Measurements from ENCODE around the gene AQP7.
"Not testable (repeated sequence)": the region's sequence is repeated elsewhere in the genome, so short reads cannot be mapped to it uniquely, and the experiment has no call there.

Gene AQP7

DNA sequence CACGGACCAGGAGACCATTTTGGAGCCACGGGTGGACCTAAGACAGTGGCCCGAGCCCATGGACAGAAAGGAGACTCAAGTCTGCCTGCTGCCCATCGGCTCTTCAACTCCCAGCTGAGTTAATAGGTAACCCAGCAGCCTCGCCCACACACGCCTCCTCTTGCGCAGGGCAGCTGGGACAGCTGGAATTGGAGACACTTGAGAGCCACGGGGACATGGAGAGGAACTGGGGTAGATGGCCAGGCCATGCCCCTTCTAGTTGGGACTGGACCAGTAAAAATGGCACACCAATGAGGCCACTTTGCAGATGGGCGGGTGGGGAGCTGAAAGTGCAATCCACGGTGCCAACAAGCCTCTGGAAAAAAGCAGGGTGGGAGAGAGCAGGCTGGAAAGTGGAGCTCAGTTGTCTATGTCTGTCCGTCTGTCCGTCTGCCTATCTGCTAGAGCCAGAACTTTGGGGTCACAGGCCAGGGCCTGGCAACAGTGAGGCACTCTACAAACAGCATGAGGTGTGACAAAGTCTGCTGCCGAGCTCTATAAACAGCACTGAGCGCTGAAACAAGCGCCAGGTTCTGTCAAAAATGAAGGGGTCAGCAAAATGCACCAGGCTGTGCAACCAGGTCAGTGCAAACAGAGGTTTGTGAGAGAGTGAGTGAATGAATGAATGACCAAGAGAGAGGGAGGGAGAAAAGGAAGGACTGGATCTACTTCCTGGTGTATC, 7.0 kb downstream of the AQP7 start:
- DNase-seq (ENCODE audit: low spot score) = not testable (repeated sequence)

DNA sequence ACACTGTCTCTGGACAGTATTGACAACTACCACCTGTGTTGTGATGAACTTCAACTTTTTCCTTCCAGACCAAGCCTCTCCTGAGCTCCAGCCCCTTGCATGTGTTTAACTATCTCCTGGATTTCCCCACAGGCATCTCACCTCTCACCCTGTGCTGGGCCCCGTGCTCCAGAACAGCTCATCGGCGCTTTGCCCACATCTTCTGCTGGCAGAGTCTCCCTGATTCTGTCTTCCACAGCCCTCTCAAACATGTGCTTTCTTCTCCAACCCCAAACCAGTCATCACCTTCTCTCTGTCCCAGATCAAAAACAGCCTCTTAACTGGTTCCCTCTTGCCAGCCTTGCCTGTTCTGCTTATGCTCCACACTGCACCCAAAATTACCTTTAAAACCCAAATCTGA, 8.4 kb downstream of the AQP7 start:
- not testable (repeated sequence) for DNase-seq (ENCODE audit: low spot score)

DNA sequence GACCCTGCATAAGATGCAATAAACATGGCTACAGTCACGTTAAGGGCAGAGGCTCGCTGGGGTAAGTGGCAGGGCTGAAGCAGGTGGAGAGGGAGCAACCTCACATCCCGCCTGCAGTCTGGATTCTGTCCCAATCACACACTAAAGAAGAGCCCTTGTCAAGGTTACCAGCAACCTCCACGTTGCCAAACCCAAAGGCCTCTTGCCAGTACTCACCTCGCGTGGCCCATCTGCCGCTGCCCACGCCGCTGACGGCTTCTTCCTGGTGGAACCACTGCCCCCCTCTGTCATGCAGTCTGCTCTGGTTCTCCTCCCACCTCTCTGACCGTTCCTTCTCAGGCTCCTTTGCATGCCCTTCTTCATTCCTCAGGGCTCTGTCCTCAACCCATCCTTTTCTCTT, 8.8 kb downstream of the AQP7 start:
- DNase-seq (ENCODE audit: low spot score) = no peak

DNA sequence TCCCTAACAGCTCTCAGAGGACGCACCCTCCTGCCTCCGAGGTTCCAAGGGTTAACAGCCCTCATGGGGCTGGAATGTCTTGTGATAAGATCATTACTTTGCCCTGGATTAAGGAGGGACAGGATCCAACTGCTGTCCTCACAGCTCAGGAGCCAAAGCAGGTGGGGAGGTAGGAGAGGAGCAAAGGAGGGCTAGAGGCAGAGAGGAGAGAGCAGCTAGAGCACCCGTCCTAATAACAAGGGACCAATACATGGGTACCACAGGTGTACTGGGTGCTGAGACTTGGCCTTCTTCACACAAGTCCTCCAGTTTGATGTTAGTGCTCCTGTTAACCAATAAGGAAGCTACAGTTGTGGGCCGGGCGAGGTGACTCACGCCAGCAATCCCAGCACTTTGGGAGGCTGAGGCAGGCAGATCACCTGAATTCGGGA, 9.8 kb downstream of the AQP7 start:
- DNase-seq (ENCODE audit: low spot score) = not testable (repeated sequence)

DNA sequence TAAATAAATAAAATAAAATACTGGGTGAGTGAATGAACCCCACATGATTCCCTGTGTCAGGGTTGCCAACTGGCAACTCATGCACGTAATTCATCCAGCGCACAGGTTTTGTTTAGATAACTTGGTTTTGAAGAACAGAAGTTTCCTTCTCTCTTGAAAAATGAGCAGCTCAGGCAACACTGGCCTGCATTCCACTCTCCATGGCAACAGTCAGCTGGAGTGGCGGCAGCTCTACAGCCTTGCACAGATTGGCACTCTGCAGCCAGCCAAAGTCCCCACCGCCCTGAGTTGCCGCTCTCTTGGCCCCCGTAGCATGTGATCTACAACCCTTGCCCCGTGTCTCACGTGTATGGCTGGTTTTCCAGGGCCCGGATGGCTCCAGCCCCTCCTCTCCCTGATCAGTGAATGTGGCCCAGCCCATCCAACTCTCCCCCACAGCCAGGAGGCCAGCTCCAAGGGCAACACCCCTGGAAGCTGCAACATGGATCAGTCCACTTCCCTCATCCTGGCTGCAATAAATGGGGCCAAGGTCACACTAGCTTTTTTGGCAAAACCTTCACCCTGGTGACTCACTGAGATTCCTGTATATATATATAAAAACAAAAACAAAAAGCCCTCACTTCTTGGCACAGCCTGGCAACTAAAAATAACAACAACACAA, 11.1 kb downstream of the AQP7 start:
- DNase-seq (ENCODE audit: low spot score) = peak; percentile 81

DNA sequence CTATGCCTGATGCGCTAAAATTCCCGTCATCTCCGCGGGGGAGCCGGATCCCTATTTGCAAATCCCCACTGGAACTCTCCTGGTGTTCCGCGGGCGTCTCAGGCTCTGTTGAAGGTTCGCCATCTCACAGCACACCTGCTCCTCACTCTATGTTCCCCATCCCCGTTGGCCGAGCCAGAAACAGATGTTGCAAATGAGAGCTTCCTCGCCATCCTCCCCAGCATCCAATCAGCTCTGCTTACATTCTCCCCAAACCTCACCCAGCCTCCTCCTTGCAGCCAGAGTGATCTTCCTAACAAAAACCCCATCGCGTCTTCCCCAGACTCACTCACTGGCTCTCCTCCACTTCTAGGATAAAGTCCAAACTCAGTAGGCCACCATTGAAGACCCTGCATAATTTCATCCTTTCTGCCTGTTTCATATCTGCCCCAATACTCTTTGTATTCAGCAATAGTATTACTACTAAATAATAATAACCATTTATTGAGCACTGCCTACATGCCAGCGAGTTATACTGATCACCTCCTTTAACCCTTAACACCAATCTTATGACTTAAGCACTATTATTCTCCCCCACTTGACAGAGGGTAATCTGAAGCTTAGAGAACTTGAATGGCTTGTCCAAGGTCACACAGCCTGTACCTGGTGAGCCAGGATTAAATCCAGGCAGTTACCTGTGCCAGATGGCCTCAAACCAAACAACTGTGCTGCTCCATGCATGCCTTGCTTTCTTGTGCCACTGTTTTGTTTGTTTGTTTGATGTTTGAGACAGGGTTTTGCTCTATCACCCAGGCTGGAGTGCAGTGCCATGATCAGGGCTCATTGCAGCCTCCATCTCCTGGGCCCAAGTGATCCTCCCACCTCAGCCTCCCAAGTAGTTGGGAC, 14.0 kb downstream of the AQP7 start:
- no peak for DNase-seq (ENCODE audit: low spot score)

DNA sequence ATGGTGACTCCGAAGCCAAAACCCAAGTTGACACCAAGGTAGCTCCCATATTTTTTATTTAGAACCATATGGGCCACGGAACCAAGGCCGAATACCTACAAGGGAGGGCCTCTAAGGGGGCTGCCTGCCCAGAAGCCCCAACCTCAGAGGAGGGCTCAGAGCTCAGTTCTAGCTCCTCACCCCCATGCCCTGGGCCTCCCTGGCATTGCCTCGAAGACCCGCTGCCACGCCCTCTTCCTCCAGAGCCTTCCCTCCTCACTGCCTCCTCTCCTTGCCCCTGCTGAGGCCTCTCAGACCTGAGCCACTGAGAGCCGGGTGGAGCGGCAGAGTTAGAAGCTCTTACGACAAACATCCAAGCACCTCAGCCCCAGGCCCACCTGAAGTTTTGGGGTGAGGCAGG, 15.4 kb downstream of the AQP7 start:
- DNase-seq (ENCODE audit: low spot score) = not testable (repeated sequence)

DNA sequence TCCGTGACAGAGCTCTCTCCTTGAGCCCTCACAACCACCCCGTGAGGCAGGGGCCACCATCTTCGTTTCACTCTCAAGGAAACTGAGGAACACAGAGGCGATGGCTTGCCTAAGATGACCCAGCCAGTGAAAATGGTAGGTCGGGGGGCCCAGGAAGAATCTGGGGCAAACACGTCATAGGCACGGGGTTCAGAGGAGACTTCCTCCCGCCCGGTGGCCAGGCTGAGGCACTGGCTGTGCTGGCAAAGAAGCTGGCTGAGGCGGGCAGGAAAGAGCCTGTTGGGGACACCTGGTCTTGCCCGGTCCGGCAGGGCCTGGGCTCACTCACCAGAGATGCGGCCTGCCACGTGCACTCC, 15.7 kb downstream of the AQP7 start:
- DNase-seq (ENCODE audit: low spot score) = not testable (repeated sequence)

DNA sequence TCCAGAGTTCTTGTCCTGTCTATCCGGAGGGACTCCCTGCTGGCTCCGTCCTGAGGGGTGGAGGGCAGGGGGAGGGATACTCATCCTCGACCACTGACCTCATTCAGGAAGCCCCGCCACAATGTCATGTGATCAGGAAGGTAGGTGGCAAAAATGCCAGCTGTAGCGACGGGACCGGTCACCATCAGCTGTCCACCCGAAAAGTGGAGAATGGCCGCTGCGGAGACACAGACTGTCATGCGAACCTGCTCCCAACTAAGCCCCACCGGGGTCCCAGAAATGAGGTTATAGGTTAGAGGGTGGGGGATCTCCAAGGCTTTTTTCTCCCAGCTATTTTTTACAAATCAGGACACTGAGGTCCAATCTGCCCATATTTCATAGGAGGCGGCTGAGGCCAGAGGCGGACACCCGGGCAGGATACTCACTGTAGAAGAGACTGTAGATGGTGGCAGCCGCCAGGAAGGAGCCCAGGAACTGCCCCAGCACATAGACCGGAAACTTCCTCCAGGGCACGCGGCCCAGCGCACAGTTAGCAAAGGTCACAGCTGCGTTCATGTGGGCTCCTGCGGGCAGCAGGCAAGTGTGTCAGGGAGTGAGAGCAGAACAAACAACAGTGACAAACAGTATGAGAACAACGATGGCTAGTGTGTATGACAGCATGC, 16.3 kb downstream of the AQP7 start:
- DNase-seq (ENCODE audit: low spot score) = not testable (repeated sequence)

DNA sequence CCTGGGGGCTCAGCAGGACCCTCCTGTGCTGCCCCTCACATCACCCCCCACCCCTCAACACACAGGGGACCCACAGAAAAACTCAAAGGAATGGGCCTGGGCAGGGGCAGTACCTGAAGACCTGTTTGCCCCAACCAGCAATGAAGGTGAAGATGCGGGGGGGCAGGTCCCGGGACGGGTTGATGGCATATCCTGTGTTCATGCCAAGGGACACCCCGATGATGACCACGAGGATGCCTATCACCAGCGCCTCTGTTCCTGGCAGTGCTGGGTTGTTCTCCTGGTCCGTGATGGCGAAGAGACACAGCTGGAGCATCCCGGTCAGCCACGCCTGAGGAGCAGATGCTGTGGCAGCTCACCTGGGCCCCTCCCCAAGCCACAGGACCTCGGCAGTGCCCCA, 16.8 kb downstream of the AQP7 start:
- not testable (repeated sequence) for DNase-seq (ENCODE audit: low spot score)

DNA sequence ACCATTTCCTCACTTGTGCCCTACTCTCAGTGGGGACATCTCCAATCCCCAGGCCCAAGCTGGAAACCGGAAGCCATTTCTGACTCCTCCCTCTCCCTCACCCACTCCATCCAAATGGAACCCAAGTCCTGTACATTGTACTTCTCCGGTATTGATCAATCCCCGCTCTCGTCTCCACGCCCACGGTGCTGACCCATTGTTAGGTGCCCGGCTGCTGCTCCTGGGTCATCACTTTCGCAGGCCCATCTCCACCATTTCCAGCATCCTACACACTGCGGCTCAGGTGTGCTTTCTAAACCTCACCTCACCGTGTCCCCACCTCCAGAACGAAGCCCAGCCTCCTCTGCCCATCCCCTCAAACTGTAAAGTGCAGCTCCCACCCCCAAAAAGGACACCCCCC, 19.0 kb downstream of the AQP7 start:
- DNase-seq (ENCODE audit: low spot score) = not testable (repeated sequence)

DNA sequence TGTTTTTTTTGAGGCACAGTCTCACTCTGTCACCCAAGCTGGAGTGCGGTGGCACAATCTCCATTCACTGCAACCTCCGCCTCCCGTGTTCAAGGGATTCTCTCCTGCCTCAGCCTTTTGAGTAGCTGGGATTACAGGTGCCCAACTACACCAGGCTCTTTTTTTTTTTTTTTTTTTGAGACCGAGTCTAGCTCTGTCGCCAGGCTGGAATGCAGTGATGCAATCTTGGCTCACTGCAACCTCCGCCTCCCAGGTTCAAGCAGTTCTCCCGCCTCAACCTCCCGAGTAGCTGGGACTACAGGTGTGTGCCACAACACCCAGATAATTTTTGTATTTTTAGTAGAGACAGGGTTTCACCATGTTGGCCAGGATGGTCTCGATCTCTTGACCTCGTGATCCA, 20.0 kb downstream of the AQP7 start:
- DNase-seq (ENCODE audit: low spot score) = not testable (repeated sequence)

DNA sequence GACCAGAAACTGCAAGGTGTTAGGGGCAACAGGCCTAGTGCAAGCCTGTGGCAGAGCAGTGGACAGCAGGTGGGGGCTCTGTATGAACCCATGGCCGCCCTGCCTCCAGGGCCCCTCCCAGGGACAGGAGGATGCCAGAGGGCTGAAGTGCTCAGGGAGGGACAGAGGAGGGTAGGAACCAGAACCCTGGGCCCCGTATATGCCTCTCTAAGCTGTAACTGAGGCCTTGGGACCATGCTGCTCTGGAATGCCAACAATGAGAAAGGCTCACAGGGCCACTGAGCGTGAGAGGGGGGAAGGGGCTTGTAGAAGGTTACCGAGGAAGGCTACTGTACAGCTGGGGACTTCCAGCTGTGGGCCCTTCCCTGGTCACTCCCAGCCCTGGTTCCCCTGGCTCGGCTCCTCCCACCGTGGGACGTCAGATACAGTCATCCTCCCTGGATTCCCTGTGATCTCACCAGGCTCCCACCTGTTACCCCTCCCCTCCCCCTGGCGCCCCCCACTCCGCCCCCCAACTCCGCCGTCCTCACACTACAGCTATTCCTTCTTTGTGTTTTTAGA, 21.1 kb downstream of the AQP7 start:
- no peak for DNase-seq (ENCODE audit: low spot score)

DNA sequence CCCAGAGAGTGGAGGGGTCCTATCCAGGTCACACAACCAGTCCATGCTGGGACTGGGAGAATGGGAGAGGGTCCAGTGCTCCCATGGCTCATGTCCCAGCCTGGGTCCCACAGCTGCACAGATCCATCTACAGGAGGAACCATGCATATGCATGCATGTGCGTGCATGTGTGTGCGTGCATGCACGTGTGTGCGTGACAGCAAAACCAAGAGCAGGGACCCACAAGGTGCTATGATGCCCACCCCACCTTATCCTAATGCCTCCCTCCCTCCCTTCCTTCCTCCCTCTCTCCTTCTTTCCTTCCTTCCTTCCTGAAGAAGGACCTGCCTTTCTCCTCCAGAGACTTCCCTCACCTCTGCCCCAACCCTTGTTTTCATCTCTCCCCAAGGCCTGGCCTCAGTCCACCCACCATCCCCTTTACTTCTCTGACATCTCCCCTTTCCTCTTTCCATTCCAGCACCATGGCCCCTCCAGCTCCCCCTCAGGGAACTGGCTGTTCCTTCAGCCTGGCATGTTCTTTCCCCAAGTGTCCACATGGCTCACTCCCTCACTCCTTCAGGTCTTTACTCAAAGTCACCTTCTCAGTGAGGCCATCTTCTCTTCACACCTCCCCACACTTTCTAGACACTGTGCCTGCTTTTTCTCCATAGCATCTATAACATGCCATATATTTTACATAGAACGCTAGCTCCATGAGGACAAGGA, 21.8 kb downstream of the AQP7 start:
- no peak for DNase-seq (ENCODE audit: low spot score)

DNA sequence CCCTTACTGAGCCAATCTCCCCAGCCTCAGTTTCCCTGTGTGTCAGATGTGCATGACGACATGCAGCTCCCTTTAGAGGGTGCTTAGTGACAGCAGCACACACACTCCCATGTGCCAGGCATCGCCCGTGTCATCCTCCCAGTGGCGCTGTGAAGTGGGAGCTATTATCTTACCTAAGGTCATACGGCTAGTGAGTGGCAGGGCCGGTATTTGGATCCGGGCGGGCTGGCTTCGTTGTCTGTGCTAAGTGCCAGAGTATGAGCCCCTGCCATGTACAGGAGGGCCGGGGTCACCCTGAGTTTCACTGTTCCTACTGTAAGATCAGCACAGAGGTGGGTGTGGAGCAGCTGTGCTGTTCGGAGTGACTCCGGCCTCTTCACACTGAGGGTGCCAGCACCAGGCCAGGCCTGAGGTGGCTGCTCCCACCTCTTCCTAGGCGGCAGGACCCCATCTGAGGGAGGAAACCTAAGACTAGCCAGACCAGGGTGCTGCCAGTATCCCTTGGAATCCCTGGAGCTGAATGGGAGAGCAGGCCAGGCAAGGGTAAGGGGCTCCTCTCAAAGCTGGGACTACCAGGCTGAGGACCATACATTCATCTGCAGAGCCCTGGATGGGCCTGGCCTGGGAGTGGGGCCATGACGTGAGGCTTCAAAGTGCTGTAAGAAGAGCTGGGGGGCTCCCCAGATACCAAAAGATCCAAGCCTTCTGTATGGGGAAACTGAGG, 22.5 kb downstream of the AQP7 start:
- DNase-seq (ENCODE audit: low spot score) = no peak

DNA sequence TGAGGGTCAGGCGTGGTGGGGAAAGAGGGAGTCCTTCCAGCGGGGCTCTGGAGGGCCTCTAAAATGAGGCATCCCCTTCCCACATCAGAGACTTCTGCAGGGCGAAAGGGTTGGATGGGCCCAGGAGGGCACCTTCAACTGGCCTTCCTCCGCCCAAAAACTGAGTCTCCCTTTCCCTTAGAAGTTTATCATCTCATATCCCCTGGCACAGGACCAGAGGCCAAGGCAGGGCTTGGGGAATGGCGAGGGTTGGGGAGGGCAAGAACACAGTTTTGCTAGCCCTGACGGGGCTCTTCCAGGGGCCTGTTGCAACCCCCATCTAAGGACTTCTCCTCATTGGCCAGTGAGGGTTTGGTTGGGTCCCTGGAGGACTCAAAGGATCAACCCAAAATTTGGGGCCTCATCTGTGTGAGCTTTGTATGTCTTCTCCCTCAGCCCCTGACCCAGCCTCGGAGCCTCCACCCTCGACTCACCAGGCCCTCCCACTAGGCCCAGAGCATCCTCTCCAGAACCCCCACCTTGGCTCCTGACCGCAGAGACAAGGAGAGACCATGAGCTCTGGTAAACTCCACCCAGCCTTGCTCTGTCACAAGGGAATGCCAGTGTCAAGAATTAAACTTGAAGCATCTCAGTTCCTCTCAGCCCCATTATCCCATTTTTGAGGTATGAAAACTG, 24.1 kb downstream of the AQP7 start:
- no peak for DNase-seq (ENCODE audit: low spot score)

DNA sequence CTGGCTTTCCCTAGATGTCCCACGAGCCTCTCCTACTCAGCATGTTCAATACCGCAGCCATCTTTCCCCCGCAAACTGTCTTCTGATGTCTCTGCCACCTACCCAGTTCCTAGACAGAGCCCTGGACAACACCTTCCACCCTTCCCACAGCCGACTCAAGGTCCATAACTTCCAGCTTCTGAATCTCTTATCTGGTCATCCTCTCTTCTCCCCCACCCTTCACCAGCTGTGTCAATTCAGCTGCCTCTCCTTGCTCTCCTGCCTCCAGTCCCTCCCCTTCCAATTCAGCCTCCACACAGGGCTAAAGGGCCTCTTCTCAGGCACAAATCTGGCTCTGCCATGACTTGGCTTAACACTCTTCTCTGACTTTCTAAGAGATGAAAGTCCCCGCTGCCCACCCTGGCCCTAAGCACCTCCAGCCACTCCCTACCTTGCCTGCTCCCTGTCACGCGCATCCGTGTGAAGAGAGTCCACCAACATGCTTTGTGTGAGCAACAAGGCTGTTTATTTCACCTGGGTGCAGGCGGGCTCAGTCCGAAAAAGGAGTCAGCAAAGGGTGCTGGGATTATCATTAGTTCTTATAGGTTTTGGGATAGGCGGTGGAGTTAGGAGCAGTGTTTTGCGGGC, 25.2 kb downstream of the AQP7 start:
- no peak for DNase-seq (ENCODE audit: low spot score)

DNA sequence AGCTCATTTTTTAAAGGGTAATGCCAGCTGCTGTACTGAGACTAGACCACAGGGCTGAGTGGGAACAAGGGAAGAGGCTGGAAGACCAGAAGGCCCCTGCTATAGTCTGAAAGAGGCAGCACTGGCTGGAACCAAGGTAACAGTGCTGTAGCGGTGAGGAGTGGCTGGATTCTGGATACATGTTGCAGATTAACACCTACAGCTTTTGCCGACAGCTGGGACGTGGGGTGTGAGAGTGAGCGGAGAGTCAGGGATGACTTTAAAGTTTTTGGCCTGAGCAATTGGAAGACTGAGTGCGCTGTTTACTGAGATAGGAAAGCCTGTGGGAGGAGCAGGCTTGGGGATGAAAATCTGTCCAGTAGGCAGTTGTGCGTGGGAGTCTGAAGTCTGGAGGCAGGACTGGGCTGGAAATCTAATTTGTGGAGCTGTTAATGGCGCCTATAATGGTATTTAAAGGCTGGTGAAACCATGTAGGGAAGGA, 26.5 kb downstream of the AQP7 start:
- DNase-seq (ENCODE audit: low spot score) = no peak

DNA sequence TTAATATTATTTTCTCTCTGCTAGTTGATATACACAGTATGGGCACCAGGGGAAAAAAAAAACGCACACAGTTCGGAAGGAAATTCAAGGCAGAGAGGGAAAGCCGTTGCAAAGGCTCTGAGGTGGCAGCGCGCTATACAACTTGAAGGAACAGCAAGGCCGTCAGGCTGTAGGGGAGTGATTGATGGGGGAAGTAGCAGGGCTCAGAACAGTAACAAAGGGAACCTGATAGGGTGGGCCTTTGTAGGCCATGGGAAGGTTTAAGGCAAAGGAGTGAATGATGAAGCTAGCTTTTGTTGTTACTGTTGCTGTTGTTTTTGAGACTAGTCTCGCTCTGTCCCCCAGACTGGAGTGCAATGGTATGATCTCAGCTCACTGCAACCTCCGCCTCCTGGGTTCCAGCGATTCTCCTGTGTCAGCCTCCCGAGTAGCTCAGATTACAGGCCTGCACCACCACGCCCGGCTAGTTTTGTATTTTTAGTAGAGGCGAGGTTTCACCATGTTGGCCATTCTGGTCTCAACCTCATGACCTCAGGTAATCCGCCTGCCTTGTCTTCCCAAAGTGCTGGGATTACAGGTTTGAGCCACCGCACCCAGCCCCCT, 27.0 kb downstream of the AQP7 start:
- no peak for DNase-seq (ENCODE audit: low spot score)
